HCT116 (cell line): Measurements from ENCODE around the gene KCNN4.

Experiments used
- EZH2 ChIP-seq: fragments of 200-600 bp; sonication (generic); IDR thresholded peaks from 2 replicates; pipeline ENCODE4 v1.6.1; 2017; ENCODE audit warnings: antibody characterized with exemption, mixed run types
- POLR2AphosphoS5 ChIP-seq: IDR thresholded peaks from 2 replicates; pipeline ENCODE4 v1.6.1; 2011; ENCODE audit warnings: mild to moderate bottlenecking, low read depth, low read length, moderate library complexity
- SIN3A ChIP-seq: IDR thresholded peaks from 2 replicates; pipeline ENCODE4 v1.6.1; 2012; ENCODE audit warnings: low read depth
- TF ChIP-seq, protein P1 (sequence below): IDR thresholded peaks from 2 replicates; pipeline ENCODE4 v1.6.1; 2011; ENCODE audit warnings: mild to moderate bottlenecking, low read length, moderate library complexity; ENCODE audit not compliant: insufficient replicate concordance; ENCODE audit errors: extremely low read depth
- TF ChIP-seq, protein P2 (sequence below), 3 experiments: fragments of 200-600 bp in 1 of 3; sonication (generic) in 1 of 3; IDR thresholded peaks in 2 of 3; conservative IDR thresholded peaks in 1 of 3; 2 replicates each; pipeline ENCODE4 v1.5.1; 2012 to 2017; ENCODE audit warnings: low read depth in 2 of 3, low read length in 2 of 3, antibody characterized with exemption in 1 of 3, borderline replicate concordance in 1 of 3, control low read depth in 1 of 3, mild to moderate bottlenecking in 1 of 3, mixed read lengths in 1 of 3, mixed run types in 1 of 3, moderate library complexity in 1 of 3; ENCODE audit not compliant: insufficient read depth in 1 of 3
- TF ChIP-seq, protein P3 (sequence below): IDR thresholded peaks from 2 replicates; pipeline ENCODE4 v1.6.1; 2012; ENCODE audit warnings: low read depth

DNA sequence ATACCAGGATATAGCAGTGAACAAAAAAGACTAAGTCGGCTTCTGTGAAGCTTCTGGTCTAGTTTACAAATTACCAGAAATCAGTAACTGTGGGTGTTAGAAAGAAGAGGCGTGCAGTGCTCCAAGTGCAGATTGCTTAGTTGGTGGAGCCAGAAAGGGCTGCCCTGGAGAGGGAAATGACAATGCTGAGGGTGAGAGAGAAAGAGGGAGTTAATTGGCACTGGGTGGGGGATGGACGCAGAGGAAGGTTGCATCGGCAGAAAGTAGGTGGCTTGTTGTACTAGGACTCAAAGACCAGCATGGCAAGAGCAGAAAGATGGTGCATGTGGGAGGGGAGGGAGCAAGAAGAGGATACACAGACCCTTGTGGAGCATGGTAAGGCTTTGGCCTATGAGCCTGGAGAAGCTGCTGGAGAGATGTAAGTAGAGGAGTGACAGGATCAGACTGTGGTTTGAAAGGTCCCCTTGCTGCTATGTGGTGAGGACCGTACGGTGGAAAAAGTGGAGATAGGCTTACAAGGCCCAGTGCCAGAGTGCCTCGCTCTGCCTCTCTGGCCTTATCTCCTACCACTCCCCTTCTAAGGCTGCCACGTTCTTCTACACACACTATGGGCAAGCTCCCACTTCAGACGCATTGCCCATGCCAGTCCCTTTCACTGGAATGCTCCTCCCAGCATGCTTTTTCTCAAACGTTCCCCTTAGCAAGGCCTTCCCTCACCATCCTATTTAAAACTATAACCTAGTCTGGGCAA is 39.5 kb downstream of the KCNN4 start:
- TF ChIP-seq, protein P1, sequence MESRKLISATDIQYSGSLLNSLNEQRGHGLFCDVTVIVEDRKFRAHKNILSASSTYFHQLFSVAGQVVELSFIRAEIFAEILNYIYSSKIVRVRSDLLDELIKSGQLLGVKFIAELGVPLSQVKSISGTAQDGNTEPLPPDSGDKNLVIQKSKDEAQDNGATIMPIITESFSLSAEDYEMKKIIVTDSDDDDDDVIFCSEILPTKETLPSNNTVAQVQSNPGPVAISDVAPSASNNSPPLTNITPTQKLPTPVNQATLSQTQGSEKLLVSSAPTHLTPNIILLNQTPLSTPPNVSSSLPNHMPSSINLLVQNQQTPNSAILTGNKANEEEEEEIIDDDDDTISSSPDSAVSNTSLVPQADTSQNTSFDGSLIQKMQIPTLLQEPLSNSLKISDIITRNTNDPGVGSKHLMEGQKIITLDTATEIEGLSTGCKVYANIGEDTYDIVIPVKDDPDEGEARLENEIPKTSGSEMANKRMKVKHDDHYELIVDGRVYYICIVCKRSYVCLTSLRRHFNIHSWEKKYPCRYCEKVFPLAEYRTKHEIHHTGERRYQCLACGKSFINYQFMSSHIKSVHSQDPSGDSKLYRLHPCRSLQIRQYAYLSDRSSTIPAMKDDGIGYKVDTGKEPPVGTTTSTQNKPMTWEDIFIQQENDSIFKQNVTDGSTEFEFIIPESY = no peak
- TF ChIP-seq, protein P2, sequence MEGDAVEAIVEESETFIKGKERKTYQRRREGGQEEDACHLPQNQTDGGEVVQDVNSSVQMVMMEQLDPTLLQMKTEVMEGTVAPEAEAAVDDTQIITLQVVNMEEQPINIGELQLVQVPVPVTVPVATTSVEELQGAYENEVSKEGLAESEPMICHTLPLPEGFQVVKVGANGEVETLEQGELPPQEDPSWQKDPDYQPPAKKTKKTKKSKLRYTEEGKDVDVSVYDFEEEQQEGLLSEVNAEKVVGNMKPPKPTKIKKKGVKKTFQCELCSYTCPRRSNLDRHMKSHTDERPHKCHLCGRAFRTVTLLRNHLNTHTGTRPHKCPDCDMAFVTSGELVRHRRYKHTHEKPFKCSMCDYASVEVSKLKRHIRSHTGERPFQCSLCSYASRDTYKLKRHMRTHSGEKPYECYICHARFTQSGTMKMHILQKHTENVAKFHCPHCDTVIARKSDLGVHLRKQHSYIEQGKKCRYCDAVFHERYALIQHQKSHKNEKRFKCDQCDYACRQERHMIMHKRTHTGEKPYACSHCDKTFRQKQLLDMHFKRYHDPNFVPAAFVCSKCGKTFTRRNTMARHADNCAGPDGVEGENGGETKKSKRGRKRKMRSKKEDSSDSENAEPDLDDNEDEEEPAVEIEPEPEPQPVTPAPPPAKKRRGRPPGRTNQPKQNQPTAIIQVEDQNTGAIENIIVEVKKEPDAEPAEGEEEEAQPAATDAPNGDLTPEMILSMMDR (IDR thresholded peaks at IDR 0.05 in 2 of 3, conservative IDR thresholded peaks at IDR 0.05 in 1 of 3; ENCODE audit: borderline replicate concordance in 1 of 3, insufficient read depth in 1 of 3, low read depth in 2 of 3, low read length in 2 of 3) = no peak
- TF ChIP-seq SIN3A = no peak
- TF ChIP-seq, protein P3, sequence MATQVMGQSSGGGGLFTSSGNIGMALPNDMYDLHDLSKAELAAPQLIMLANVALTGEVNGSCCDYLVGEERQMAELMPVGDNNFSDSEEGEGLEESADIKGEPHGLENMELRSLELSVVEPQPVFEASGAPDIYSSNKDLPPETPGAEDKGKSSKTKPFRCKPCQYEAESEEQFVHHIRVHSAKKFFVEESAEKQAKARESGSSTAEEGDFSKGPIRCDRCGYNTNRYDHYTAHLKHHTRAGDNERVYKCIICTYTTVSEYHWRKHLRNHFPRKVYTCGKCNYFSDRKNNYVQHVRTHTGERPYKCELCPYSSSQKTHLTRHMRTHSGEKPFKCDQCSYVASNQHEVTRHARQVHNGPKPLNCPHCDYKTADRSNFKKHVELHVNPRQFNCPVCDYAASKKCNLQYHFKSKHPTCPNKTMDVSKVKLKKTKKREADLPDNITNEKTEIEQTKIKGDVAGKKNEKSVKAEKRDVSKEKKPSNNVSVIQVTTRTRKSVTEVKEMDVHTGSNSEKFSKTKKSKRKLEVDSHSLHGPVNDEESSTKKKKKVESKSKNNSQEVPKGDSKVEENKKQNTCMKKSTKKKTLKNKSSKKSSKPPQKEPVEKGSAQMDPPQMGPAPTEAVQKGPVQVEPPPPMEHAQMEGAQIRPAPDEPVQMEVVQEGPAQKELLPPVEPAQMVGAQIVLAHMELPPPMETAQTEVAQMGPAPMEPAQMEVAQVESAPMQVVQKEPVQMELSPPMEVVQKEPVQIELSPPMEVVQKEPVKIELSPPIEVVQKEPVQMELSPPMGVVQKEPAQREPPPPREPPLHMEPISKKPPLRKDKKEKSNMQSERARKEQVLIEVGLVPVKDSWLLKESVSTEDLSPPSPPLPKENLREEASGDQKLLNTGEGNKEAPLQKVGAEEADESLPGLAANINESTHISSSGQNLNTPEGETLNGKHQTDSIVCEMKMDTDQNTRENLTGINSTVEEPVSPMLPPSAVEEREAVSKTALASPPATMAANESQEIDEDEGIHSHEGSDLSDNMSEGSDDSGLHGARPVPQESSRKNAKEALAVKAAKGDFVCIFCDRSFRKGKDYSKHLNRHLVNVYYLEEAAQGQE = no peak
- no peak for TF ChIP-seq POLR2AphosphoS5
- no peak for TF ChIP-seq EZH2
